CD4-positive, alpha-beta T cell (primary cell): ENCODE data around the gene TM2D3. TPM values are rescaled to one million over a fixed set of nuclear protein-coding genes. Genes with fewer than 3 reads are reported as not detected.

ENCODE experiments used
- ATAC-seq: fragments of 200-7000 bp; cut with Tn5 transposase; one replicate; pipeline ENCODE4 v1.10.0; 2022; ENCODE audit warnings: mild to moderate bottlenecking; ENCODE audit not compliant: poor library complexity
- CTCF ChIA-PET: fragments of 350-600 bp; sonication (Branson Sonifier 250); formaldehyde crosslinking; loops from one replicate; lab custom pipeline; 2021; ENCODE audit warnings: antibody characterized with exemption, inconsistent platforms; lab: Charles Lee
- POLR2A ChIA-PET: fragments of 350-600 bp; sonication (Branson Sonifier 250); formaldehyde crosslinking; loops from one replicate; lab custom pipeline; 2021; ENCODE audit warnings: antibody characterized with exemption, inconsistent platforms; lab: Charles Lee
- DNase-seq, 14 experiments: peaks; one replicate each; pipeline ENCODE4 v3.0.0-alpha.2; 2013 to 2020; ENCODE audit warnings: mixed read lengths in 2 of 14
- H3K27ac ChIP-seq, 2 donors: one replicate each; pipeline versions ENCODE4 v1.5.1 to v1.7.0; 2013; ENCODE audit warnings: low read length in 2 of 2, low read depth in 1 of 2, mild to moderate bottlenecking in 1 of 2
- H3K27me3 ChIP-seq, 2 experiments: 1 replicate in 1 of 2; 2 replicates in 1 of 2; pipeline versions ENCODE4 v1.6.1 to v1.7.0; 2013; ENCODE audit warnings: low read length in 2 of 2, control low read depth in 1 of 2, mild to moderate bottlenecking in 1 of 2, moderate library complexity in 1 of 2; ENCODE audit not compliant: insufficient read depth in 2 of 2, control insufficient read depth in 1 of 2
- H3K36me3 ChIP-seq: one replicate; pipeline ENCODE4 v1.6.1; 2013; ENCODE audit warnings: low read length, control low read depth; ENCODE audit not compliant: insufficient read depth
- H3K4me1 ChIP-seq: one replicate; pipeline ENCODE4 v1.6.1; 2013; ENCODE audit warnings: low read length, control low read depth; ENCODE audit not compliant: insufficient read depth
- H3K4me3 ChIP-seq: one replicate; pipeline ENCODE4 v1.5.1; 2013; ENCODE audit warnings: mild to moderate bottlenecking, low read length, moderate library complexity
- H3K9me3 ChIP-seq, 2 experiments: 1 replicate in 1 of 2; 2 replicates in 1 of 2; pipeline versions ENCODE4 v1.6.1 to v1.7.0; 2013; ENCODE audit warnings: low read length in 2 of 2, mild to moderate bottlenecking in 2 of 2, control low read depth in 1 of 2, moderate library complexity in 1 of 2; ENCODE audit not compliant: control insufficient read depth in 1 of 2, insufficient read depth in 1 of 2
- H3K27ac Mint-ChIP-seq: one replicate; pipeline ENCODE4 v1.8.0; 2020; ENCODE audit warnings: mixed read lengths
- H3K27me3 Mint-ChIP-seq: one replicate; pipeline ENCODE4 v1.8.0; 2021; ENCODE audit warnings: mixed read lengths
- H3K36me3 Mint-ChIP-seq: one replicate; pipeline ENCODE4 v1.8.0; 2021; ENCODE audit warnings: low read depth, mixed read lengths
- H3K4me1 Mint-ChIP-seq: one replicate; pipeline ENCODE4 v1.8.0; 2021; ENCODE audit warnings: low read depth, mixed read lengths
- H3K4me3 Mint-ChIP-seq: one replicate; pipeline ENCODE4 v1.8.0; 2020; ENCODE audit warnings: mild to moderate bottlenecking, mixed read lengths
- H3K9me3 Mint-ChIP-seq: one replicate; pipeline ENCODE4 v1.8.0; 2020; ENCODE audit warnings: mixed read lengths
- CTCF ChIP-seq: fragments of 200-600 bp; IDR thresholded peaks from one replicate; pipeline ENCODE4 v1.8.0; 2022; ENCODE audit warnings: antibody characterized with exemption, mild to moderate bottlenecking
- intact Hi-C, 2 experiments: fragments of 100-400 bp; cut with DNase I in 1 of 2; cut with micrococcal nuclease in 1 of 2; formaldehyde crosslinking; loops; one replicate each; pipeline versions ENCODE4 v1.15.1 to v1.9.0; 2023 to 2025; cut with DNase I, micrococcal nuclease
- total RNA-seq, 174 experiments: library from RNA in 2 of 174; stranded (reverse) in 2 of 174; gene quantifications; one replicate each; pipeline ENCODE4 v1.2.3 and lab custom pipeline; 2021 to 2026

The TM2D3 gene
- total RNA-seq, 2 experiments from 2014 or later, result 102 to 107 TPM

- no peak overlapping the region for H3K27ac Mint-ChIP-seq
- CTCF ChIA-PET, result no interaction called here
- Histone ChIP-seq H3K36me3 (peaks cover 64% of the 10 kb centered on the region), H3K9me3 (no peaks in the 10 kb centered on the region), H3K27ac (no peak overlapping the region), H3K4me3 (no peak overlapping the region), H3K4me1 (no peaks in the 10 kb centered on the region), H3K27me3 (no peaks in the 10 kb centered on the region)
- no peaks in the 10 kb centered on the region for H3K27me3 Mint-ChIP-seq
- ATAC-seq (no peak), DNase-seq (no peak)
- POLR2A ChIA-PET, result no interaction called here
- no peaks in the 10 kb centered on the region for H3K9me3 Mint-ChIP-seq
- no peak for TF ChIP-seq CTCF
- intact Hi-C loops, result no loop called here
- H3K4me1 Mint-ChIP-seq, result no peaks in the 10 kb centered on the region
- no peak overlapping the region for H3K4me3 Mint-ChIP-seq
- peaks cover 82% of the 10 kb centered on the region for H3K36me3 Mint-ChIP-seq
Measured at GRCh38 chr15:101669744-101670143, 17.6 kb upstream of the TM2D3 start.

- Mint-ChIP-seq H3K36me3 (peaks cover 75% of the 10 kb centered on the region), H3K27ac (no peak overlapping the region), H3K4me3 (no peak overlapping the region), H3K9me3 (no peaks in the 10 kb centered on the region), H3K27me3 (no peaks in the 10 kb centered on the region), H3K4me1 (no peaks in the 10 kb centered on the region)
- Histone ChIP-seq H3K27ac (no peak overlapping the region), H3K4me1 (no peaks in the 10 kb centered on the region), H3K36me3 (peaks cover 49% of the 10 kb centered on the region), H3K9me3 (no peaks in the 10 kb centered on the region), H3K27me3 (no peaks in the 10 kb centered on the region), H3K4me3 (no peak overlapping the region)
- ATAC-seq (no peak), DNase-seq (no peak)
- no peak for TF ChIP-seq CTCF
- intact Hi-C loops, result no loop called here
- ChIA-PET CTCF (no interaction called here), POLR2A (no interaction called here)
Measured at GRCh38 chr15:101667881-101668280, 15.7 kb upstream of the TM2D3 start.

- Mint-ChIP-seq H3K27ac (peak overlapping the region; percentile 64), H3K36me3 (peaks cover 61% of the 10 kb centered on the region), H3K4me1 (no peaks in the 10 kb centered on the region), H3K9me3 (no peaks in the 10 kb centered on the region), H3K4me3 (no peak overlapping the region), H3K27me3 (no peaks in the 10 kb centered on the region)
- intact Hi-C loops, result no loop called here
- Histone ChIP-seq H3K27me3 (no peaks in the 10 kb centered on the region), H3K4me3 (no peak overlapping the region), H3K36me3 (peaks cover 33% of the 10 kb centered on the region), H3K27ac (no peak overlapping the region), H3K4me1 (no peaks in the 10 kb centered on the region), H3K9me3 (no peaks in the 10 kb centered on the region)
- no peak for TF ChIP-seq CTCF
- no peak for DNase-seq
- ChIA-PET CTCF (no interaction called here), POLR2A (no interaction called here)
- no peak for ATAC-seq
Measured at GRCh38 chr15:101664303-101664913, 12.2 kb upstream of the TM2D3 start.
